HG03460 (cell line): ENCODE data around the gene CPLX1.
"Not testable (repeated sequence)": the region's sequence is repeated elsewhere in the genome, so short reads cannot be mapped to it uniquely, and the experiment has no call there.

Experiments used
- ATAC-seq: cut with Tn5 transposase; IDR thresholded peaks from one replicate; pipeline ENCODE4 v1.9.1; 2021; ENCODE audit not compliant: unreplicated experiment

CPLX1 gene

GRCh38 chr4:740656-741282, 85.2 kb downstream of the CPLX1 start:
- no peak for ATAC-seq

- no peak for ATAC-seq
Measured at GRCh38 chr4:740011-740410, 85.9 kb downstream of the CPLX1 start.

GRCh38 chr4:739569-739968, 86.4 kb downstream of the CPLX1 start:
- no peak for ATAC-seq

GRCh38 chr4:738781-739280, 87.1 kb downstream of the CPLX1 start:
- no peak for ATAC-seq

- not testable (repeated sequence) for ATAC-seq
Measured at GRCh38 chr4:736561-736960, 89.4 kb downstream of the CPLX1 start.

GRCh38 chr4:735583-735982, 90.3 kb downstream of the CPLX1 start:
- ATAC-seq, result no peak
